Measurements from ENCODE around the gene TRIM31.

TRIM31 gene

DNA sequence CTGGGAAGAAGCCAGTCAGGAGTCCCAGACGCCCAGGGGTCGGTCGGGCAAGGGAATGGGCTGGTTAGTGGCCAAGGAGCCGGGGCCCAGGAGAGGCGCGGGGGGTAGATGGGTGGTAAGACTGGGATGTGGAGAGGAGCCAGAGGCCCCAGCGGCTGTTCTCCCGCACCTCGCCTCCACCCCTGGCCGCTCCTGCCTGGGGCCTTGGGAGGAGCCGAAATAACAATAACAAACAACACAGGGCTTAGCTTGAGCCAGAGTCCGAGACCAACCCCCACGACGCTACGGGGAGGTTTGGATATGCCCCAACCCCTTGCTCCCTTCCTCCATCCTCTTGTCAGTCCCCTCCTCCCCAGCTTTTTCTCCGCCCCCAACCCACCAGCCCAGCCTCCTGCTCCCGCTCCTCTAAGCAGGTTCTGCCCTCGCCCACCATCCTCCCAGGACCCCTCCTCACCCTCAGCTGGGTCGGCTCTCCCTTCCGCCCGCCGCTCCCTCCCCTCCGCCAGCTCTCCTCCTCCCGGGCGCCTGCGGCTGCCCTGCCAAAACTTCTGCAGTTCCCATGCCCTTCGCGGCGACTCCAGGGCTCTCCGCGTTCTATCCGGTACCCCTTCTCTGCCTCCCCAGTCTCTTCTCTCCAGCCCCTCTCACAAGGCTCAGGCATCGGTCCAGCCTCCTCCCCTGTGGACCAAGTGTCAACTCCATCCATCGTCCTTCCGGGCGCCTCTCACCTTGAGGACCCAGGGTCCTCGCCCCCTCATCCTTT is 38.4 kb downstream of the TRIM31 start:
- H3K36me3 ChIP-seq (replicated peaks) = no peaks in the 10 kb centered on the region
- no peak for DNase-seq
- peaks cover 58% of the 10 kb centered on the region for H3K27me3 ChIP-seq (replicated peaks)
- no peak overlapping the region for H3K4me3 ChIP-seq (ENCODE audit: low read depth, low read length)
- in situ Hi-C loops (cut with HindIII; ENCODE audit: low pct_ligation_motif_present, low sequenced_read_pairs) = no loop called here
- TF ChIP-seq, protein P1, sequence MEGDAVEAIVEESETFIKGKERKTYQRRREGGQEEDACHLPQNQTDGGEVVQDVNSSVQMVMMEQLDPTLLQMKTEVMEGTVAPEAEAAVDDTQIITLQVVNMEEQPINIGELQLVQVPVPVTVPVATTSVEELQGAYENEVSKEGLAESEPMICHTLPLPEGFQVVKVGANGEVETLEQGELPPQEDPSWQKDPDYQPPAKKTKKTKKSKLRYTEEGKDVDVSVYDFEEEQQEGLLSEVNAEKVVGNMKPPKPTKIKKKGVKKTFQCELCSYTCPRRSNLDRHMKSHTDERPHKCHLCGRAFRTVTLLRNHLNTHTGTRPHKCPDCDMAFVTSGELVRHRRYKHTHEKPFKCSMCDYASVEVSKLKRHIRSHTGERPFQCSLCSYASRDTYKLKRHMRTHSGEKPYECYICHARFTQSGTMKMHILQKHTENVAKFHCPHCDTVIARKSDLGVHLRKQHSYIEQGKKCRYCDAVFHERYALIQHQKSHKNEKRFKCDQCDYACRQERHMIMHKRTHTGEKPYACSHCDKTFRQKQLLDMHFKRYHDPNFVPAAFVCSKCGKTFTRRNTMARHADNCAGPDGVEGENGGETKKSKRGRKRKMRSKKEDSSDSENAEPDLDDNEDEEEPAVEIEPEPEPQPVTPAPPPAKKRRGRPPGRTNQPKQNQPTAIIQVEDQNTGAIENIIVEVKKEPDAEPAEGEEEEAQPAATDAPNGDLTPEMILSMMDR (IDR thresholded peaks at IDR 0.05; ENCODE audit: low read depth, low read length, missing control alignments) = no peak
- no peak overlapping the region for H3K27ac ChIP-seq

- TF ChIP-seq, protein P1 (IDR thresholded peaks at IDR 0.05; ENCODE audit: low read depth, low read length, missing control alignments) = no peak
- in situ Hi-C loops (cut with HindIII; ENCODE audit: low pct_ligation_motif_present, low sequenced_read_pairs) = no loop called here
- peaks cover 53% of the 10 kb centered on the region for H3K27me3 ChIP-seq (replicated peaks)
- no peaks in the 10 kb centered on the region for H3K36me3 ChIP-seq (replicated peaks)
- H3K27ac ChIP-seq = no peak overlapping the region
- no peak for DNase-seq
- no peak overlapping the region for H3K4me3 ChIP-seq (ENCODE audit: low read depth, low read length)
These were observed 39.2 kb downstream of the TRIM31 start for GRCh38 chr6:30073489-30074235.

- H3K36me3 ChIP-seq (replicated peaks) = no peaks in the 10 kb centered on the region
- H3K27ac ChIP-seq = no peak overlapping the region
- in situ Hi-C loops (cut with HindIII; ENCODE audit: low pct_ligation_motif_present, low sequenced_read_pairs) = no loop called here
- DNase-seq = no peak
- TF ChIP-seq, protein P1 (IDR thresholded peaks at IDR 0.05; ENCODE audit: low read depth, low read length, missing control alignments) = no peak
- H3K27me3 ChIP-seq (replicated peaks) = peaks cover 45% of the 10 kb centered on the region
- no peak overlapping the region for H3K4me3 ChIP-seq (ENCODE audit: low read depth, low read length)
These were observed 41.0 kb downstream of the TRIM31 start for GRCh38 chr6:30071858-30072257.

DNA sequence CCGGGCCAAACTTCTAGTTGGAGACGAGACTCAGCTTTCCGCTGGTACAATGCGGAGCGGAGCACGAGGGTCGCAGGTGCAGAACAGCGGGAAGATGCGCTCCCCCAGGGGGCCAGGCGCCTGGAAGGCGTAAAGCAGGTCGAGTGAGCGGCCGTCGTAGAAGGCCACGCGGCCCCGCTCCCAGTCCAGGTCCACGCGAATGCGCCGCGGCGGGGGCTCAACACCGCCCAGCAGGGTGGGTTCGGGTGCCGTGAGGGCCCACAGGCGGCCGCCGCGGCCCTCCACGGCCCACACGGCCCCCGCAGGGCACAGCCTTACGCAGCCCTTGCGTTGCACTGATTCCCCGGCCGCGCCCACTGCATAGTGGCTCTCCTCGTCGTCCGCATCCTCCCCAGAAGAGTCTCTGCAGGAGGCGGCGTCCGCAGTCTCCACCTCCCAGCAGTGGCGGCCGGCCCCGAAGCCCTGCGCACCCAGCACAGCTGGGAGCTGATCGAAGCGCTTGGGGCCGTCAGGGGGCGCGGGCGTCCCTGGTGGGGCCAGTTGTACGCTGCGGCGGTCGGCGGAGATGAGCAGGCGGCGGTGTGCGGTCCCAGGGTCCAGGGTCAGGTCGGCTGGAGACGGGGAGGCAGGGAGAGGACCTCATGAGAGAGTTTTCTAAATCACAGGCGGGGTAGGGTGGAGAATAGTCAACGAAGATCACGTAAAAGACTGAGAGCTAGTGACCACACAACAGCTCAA is 41.6 kb downstream of the TRIM31 start:
- TF ChIP-seq, protein P1 (IDR thresholded peaks at IDR 0.05; ENCODE audit: low read depth, low read length, missing control alignments) = peak; percentile 37
- peaks cover 39% of the 10 kb centered on the region for H3K27me3 ChIP-seq (replicated peaks)
- peak; percentile 25 for DNase-seq
- in situ Hi-C loops (cut with HindIII; ENCODE audit: low pct_ligation_motif_present, low sequenced_read_pairs) = no loop called here
- H3K36me3 ChIP-seq (replicated peaks) = no peaks in the 10 kb centered on the region
- H3K27ac ChIP-seq = no peak overlapping the region
- H3K4me3 ChIP-seq (ENCODE audit: low read depth, low read length) = peak overlapping the region; percentile 17

DNA sequence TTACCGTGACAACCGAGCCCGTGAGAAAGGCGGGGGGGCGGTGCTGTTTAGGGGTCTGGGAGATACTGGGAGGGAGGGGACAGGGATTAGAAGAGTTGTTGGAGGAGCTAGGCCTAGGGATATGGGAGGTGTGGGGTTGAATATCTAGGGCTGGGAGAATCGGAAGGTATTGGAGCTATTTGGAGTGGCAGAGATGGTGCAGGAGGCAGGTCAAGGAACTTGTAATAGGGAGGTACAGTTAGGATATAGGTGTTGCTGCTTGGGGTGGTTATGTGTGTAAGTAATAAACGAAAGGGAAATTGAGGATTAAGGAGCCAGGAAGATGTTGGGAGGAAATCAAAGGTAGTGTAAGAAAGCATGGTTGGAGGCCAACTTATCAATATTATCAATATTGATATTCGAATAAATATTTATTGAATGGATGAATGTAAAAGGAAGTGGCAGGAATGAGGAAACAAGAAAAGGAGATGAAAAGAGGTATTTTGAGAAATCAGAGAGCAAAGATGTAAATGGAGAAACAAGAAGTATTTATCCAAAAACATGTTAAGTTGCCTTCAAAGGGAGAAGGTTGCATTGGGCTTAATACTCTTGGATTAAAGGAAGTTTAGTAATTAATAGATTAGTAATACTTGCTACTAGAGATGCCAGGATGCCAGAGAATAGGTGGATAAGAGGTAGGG is 45.3 kb downstream of the TRIM31 start:
- TF ChIP-seq, protein P1 (IDR thresholded peaks at IDR 0.05; ENCODE audit: low read depth, low read length, missing control alignments) = no peak
- no peak for DNase-seq
- peak overlapping the region; percentile 88 for H3K27ac ChIP-seq
- peaks cover 3% of the 10 kb centered on the region for H3K27me3 ChIP-seq (replicated peaks)
- no peaks in the 10 kb centered on the region for H3K36me3 ChIP-seq (replicated peaks)
- peak overlapping the region; percentile 88 for H3K4me3 ChIP-seq (ENCODE audit: low read depth, low read length)
- in situ Hi-C loops (cut with HindIII; ENCODE audit: low pct_ligation_motif_present, low sequenced_read_pairs) = no loop called here

All from brain microvascular endothelial cell (primary cell).